GM12872 (cell line): Measurements from ENCODE around the gene PITRM1.

Experiments used
- TF ChIP-seq, protein P1 (sequence below): IDR thresholded peaks from 3 replicates; pipeline ENCODE4 v1.5.1; 2011; ENCODE audit warnings: low read depth, mild to moderate bottlenecking, low read length, moderate library complexity; ENCODE audit not compliant: insufficient read depth

The PITRM1 gene

DNA sequence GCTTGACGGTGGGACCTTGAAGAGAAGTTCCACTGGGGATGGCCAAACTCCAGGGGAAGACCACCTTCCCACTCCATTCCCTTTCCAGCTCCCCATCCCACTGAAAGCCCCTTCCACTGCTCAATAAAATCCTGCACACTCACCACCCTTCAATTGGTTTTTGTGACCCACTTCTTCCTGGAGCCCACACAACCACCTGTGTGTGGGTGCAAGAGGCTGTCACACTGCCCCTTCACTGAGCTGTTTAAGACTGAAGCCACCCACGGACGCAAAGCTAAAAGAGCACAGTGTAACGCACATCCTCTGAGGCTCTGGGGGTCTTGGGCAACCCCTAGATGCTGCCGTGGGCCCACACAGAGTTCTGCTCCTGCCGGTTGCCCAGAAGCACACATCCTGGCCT, 12.8 kb upstream of the PITRM1 start:
- TF ChIP-seq, protein P1, sequence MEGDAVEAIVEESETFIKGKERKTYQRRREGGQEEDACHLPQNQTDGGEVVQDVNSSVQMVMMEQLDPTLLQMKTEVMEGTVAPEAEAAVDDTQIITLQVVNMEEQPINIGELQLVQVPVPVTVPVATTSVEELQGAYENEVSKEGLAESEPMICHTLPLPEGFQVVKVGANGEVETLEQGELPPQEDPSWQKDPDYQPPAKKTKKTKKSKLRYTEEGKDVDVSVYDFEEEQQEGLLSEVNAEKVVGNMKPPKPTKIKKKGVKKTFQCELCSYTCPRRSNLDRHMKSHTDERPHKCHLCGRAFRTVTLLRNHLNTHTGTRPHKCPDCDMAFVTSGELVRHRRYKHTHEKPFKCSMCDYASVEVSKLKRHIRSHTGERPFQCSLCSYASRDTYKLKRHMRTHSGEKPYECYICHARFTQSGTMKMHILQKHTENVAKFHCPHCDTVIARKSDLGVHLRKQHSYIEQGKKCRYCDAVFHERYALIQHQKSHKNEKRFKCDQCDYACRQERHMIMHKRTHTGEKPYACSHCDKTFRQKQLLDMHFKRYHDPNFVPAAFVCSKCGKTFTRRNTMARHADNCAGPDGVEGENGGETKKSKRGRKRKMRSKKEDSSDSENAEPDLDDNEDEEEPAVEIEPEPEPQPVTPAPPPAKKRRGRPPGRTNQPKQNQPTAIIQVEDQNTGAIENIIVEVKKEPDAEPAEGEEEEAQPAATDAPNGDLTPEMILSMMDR = no peak

DNA sequence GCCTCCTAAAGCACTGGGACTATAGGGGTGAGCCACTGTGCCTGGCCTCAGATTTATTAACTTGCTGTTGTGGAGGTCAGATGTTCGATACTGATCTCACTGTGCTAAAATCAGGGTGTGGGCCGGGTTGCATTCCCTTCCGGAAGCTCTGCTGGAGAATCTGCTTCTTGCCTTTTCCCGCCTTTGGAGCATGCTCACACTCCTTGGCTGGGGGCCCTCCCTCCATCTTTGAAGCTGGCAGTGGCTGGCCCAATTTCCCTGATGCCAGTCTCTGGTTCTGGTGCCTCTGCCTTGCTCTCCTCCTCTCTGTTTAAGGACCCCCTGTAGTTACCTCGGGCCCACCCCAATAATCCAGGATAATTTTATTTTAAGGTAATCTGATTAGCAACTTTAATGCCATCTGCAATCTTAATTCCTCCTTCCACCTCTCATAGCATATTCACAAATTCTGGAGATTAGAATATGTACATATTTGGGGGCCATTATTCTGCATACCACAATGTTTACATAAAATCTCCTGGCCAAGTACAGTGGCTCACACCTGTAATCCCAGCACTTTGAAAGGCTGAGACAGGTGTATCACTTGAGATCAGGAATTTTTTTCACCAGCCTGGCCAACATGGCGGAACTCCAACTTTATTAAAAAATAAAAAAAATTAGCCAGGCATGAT, 7.9 kb upstream of the PITRM1 start:
- TF ChIP-seq, protein P1 = no peak

DNA sequence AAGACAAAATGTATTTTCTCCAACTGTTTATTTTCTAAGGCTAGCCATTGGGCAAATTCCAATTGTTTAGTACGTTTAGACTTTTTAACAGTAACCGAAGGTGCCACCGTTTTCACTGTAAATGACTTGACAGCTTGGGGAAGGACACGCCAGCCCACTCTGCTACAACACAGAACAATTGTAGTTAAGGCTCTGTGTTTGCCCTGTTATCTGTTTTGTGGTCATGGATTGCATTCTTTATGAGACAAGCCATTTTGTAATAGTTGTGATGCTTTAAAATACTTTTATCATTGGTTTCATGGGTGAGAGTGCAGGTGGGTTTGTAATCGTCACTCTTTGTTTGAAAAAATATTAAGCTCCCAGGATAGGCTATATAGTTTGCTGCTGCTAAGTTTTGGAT, 6.6 kb upstream of the PITRM1 start:
- TF ChIP-seq, protein P1 = no peak

- TF ChIP-seq, protein P1 = no peak
These were observed 5.5 kb upstream of the PITRM1 start for GRCh38 chr10:3178042-3178441.

GRCh38 chr10:3173171-3173878, 743 bp upstream of the PITRM1 start:
- TF ChIP-seq, protein P1 = no peak

- TF ChIP-seq, protein P1 = no peak
These were observed 519 bp downstream of the PITRM1 start for GRCh38 chr10:3172081-3172445.

DNA sequence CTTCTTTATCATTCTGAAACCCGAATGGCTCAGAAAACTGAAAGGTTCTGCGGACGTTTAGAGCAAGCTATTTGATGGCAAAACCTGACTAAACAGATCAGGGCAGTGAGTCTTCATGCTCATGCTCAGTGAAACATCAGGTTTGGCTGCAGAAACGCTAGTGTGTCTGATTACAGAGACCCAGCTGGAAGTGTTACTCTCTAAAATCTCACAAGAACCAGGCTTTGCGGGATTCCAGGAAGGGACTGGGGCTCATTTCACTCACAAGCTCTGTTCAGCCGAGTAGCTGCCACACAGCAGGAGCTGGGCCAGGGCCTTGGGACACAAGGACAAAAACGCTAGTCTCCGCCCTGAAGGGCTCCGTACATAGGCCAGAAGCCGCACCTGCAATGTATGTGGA, 2.9 kb downstream of the PITRM1 start:
- TF ChIP-seq, protein P1 = no peak
